Measurements from ENCODE around the gene EMSY.
A peak's percentile ranks its signal among the peaks of the same experiment; 100 is the strongest.
"Not testable (repeated sequence)": the region's sequence is repeated elsewhere in the genome, so short reads cannot be mapped to it uniquely, and the experiment has no call there.

EMSY gene

GRCh38 chr11:76574406-76574805, 129.6 kb downstream of the EMSY start:
- no peak for DNase-seq (ENCODE audit: low spot score)

- no peak for DNase-seq (ENCODE audit: low spot score)
Measured at GRCh38 chr11:76574879-76575278, 130.1 kb downstream of the EMSY start.

GRCh38 chr11:76577226-76577920, 132.6 kb downstream of the EMSY start:
- DNase-seq (ENCODE audit: low spot score), result peak; percentile 88

- no peak for DNase-seq (ENCODE audit: low spot score)
Measured at GRCh38 chr11:76577921-76578653, 133.3 kb downstream of the EMSY start.

- DNase-seq (ENCODE audit: low spot score), result peak; percentile 60
Measured at GRCh38 chr11:76578654-76579055, 133.8 kb downstream of the EMSY start.

GRCh38 chr11:76579056-76579751, 134.4 kb downstream of the EMSY start:
- peak; percentile 65 for DNase-seq (ENCODE audit: low spot score)

- DNase-seq (ENCODE audit: low spot score), result no peak
Measured at GRCh38 chr11:76579752-76580151, 134.9 kb downstream of the EMSY start.

GRCh38 chr11:76582471-76582870, 137.7 kb downstream of the EMSY start:
- not testable (repeated sequence) for DNase-seq (ENCODE audit: low spot score)

- DNase-seq (ENCODE audit: low spot score), result peak; percentile 43
Measured at GRCh38 chr11:76587820-76588454, 143.1 kb downstream of the EMSY start.

GRCh38 chr11:76588455-76589325, 143.9 kb downstream of the EMSY start:
- peak; percentile 59 for DNase-seq (ENCODE audit: low spot score)

GRCh38 chr11:76589477-76589876, 144.7 kb downstream of the EMSY start:
- DNase-seq (ENCODE audit: low spot score), result no peak

GRCh38 chr11:76589964-76590950, 145.4 kb downstream of the EMSY start:
- no peak for DNase-seq (ENCODE audit: low spot score)

- DNase-seq (ENCODE audit: low spot score), result peak; percentile 1
Measured at GRCh38 chr11:76591416-76591815, 146.6 kb downstream of the EMSY start.

GRCh38 chr11:76592025-76592914, 147.5 kb downstream of the EMSY start:
- peak; percentile 0 for DNase-seq (ENCODE audit: low spot score)

GRCh38 chr11:76592961-76593360, 148.1 kb downstream of the EMSY start:
- DNase-seq (ENCODE audit: low spot score), result peak; percentile 1

- not testable (repeated sequence) for DNase-seq (ENCODE audit: low spot score)
Measured at GRCh38 chr11:76595091-76595490, 150.3 kb downstream of the EMSY start.

- DNase-seq (ENCODE audit: low spot score), result no peak
Measured at GRCh38 chr11:76596652-76597051, 151.8 kb downstream of the EMSY start.

GRCh38 chr11:76597533-76598425, 153.0 kb downstream of the EMSY start:
- DNase-seq (ENCODE audit: low spot score), result no peak
